MM.1S (cell line): Measurements from ENCODE around the gene USP11.

Experiments
- EZH2phosphoT487 ChIP-seq: fragments of 300-600 bp; sonication (generic); IDR thresholded peaks from 2 replicates; pipeline ENCODE4 v1.6.1; 2018; ENCODE audit warnings: antibody characterized with exemption, low read length
- TF ChIP-seq, protein P1 (sequence below): fragments of 300-600 bp; sonication (generic); IDR thresholded peaks from 2 replicates; pipeline ENCODE4 v1.5.1; 2016; ENCODE audit warnings: antibody characterized with exemption, low read length, mixed read lengths

DNA sequence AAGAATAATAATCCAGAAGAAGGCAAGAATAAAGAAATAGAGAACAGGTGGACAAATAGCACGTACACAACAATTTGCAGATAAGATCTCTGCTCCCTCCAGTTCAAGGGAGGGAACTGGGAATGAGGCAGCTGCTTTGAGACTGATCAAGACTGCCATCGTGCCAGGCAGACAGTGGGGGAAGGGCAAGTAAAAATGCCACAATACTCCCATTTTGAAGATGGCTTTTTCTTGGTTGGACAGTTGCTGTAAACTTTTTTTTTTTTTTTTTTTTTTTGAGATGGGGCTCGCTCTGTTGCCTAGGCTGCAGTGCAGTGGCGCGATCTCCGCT, 17.2 kb downstream of the USP11 start:
- no peak for TF ChIP-seq EZH2phosphoT487
- TF ChIP-seq, protein P1, sequence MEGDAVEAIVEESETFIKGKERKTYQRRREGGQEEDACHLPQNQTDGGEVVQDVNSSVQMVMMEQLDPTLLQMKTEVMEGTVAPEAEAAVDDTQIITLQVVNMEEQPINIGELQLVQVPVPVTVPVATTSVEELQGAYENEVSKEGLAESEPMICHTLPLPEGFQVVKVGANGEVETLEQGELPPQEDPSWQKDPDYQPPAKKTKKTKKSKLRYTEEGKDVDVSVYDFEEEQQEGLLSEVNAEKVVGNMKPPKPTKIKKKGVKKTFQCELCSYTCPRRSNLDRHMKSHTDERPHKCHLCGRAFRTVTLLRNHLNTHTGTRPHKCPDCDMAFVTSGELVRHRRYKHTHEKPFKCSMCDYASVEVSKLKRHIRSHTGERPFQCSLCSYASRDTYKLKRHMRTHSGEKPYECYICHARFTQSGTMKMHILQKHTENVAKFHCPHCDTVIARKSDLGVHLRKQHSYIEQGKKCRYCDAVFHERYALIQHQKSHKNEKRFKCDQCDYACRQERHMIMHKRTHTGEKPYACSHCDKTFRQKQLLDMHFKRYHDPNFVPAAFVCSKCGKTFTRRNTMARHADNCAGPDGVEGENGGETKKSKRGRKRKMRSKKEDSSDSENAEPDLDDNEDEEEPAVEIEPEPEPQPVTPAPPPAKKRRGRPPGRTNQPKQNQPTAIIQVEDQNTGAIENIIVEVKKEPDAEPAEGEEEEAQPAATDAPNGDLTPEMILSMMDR = no peak
